Mesendoderm (in vitro differentiated cells): ENCODE data around the gene GTF2H4.
"Not testable (repeated sequence)": the region's sequence is repeated elsewhere in the genome, so short reads cannot be mapped to it uniquely, and the experiment has no call there.

ENCODE experiments used
- DNase-seq: peaks from one replicate; pipeline ENCODE4 v3.0.0; 2013
- H2AK5ac ChIP-seq: 2 replicates; pipeline ENCODE4 v1.6.1; 2013; ENCODE audit warnings: low read length, inconsistent platforms
- H2BK120ac ChIP-seq: 2 replicates; pipeline ENCODE4 v1.6.1; 2013; ENCODE audit warnings: low read depth, mild to moderate bottlenecking, low read length, moderate library complexity, mixed read lengths
- H2BK15ac ChIP-seq: replicated peaks from 2 replicates; pipeline ENCODE4 v1.6.1; 2013; ENCODE audit warnings: low read depth, mild to moderate bottlenecking, moderate library complexity
- H2BK5ac ChIP-seq: 2 replicates; pipeline ENCODE4 v1.6.1; 2013; ENCODE audit warnings: low read length, inconsistent platforms
- H3K18ac ChIP-seq: 2 replicates; pipeline ENCODE4 v1.6.1; 2013; ENCODE audit warnings: mild to moderate bottlenecking, low read length, mixed read lengths
- H3K23ac ChIP-seq: one replicate; pipeline ENCODE4 v1.6.1; 2013; ENCODE audit warnings: low read length
- H3K27ac ChIP-seq: 2 replicates; pipeline ENCODE4 v1.5.1; 2013; ENCODE audit warnings: low read depth, mild to moderate bottlenecking, inconsistent platforms, low read length, moderate library complexity
- H3K27me3 ChIP-seq: 2 replicates; pipeline ENCODE4 v1.6.1; 2013; ENCODE audit warnings: low read length, control low read depth, mild to moderate bottlenecking, inconsistent platforms; ENCODE audit not compliant: insufficient read depth, poor library complexity
- H3K36me3 ChIP-seq: 2 replicates; pipeline ENCODE4 v1.6.1; 2013; ENCODE audit warnings: low read length, inconsistent platforms; ENCODE audit not compliant: control insufficient read depth, insufficient read depth
- H3K4ac ChIP-seq: one replicate; pipeline ENCODE4 v1.6.1; 2013; ENCODE audit warnings: low read depth, mild to moderate bottlenecking, low read length, moderate library complexity
- H3K4me1 ChIP-seq: 2 replicates; pipeline ENCODE4 v1.6.1; 2013; ENCODE audit warnings: low read depth, low read length, inconsistent platforms; ENCODE audit not compliant: control insufficient read depth
- H3K4me2 ChIP-seq: 2 replicates; pipeline ENCODE4 v1.6.1; 2013; ENCODE audit warnings: low read length
- H3K4me3 ChIP-seq: 2 replicates; pipeline ENCODE4 v1.5.1; 2013; ENCODE audit warnings: mild to moderate bottlenecking, low read length
- H3K56ac ChIP-seq: one replicate; pipeline ENCODE4 v1.6.1; 2013; ENCODE audit warnings: low read length
- H3K79me1 ChIP-seq: 2 replicates; pipeline ENCODE4 v1.6.1; 2013; ENCODE audit warnings: low read length, inconsistent platforms
- H3K79me2 ChIP-seq: 2 replicates; pipeline ENCODE4 v1.6.1; 2013; ENCODE audit warnings: mild to moderate bottlenecking, low read length; ENCODE audit not compliant: control insufficient read depth, insufficient read depth
- H3K9ac ChIP-seq: 2 replicates; pipeline ENCODE4 v1.6.1; 2013; ENCODE audit warnings: low read length, inconsistent platforms
- H4K5ac ChIP-seq: one replicate; pipeline ENCODE4 v1.6.1; 2013; ENCODE audit warnings: low read length
- H4K8ac ChIP-seq: one replicate; pipeline ENCODE4 v1.6.1; 2013; ENCODE audit warnings: low read depth, mild to moderate bottlenecking, control low read depth, low read length, moderate library complexity
- WGBS: extraction: QIAGEN DNeasy Blood & Tissue Kit; methylation state at CpG from one replicate; pipeline ENCODE4 v1.1.7; 2013; ENCODE audit warnings: low lambda C conversion rate, missing lambda C conversion rate; ENCODE audit not compliant: insufficient coverage; ENCODE audit errors: extremely low coverage; 5-methylcytosine and 5-hydroxymethylcytosine counted together

The GTF2H4 gene

DNA sequence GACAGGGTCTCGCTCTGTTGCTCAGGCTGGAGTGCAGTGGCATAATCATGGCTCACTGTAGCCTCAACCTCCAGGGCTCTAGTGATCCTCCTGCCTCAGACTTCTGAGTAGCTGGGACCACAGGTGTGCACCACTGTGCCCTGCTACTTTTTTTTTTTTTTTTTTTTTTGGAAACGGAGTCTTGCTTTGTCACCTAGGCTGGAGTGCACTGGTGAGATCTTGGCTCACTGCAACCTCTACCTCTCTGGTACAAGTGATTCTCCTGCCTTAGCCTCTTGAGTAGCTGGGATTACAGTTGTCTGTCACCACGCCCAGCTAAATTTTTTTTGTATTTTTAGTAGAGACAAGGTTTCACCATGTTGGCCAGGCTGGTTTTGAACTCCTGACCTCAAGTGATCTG is 19.1 kb downstream of the GTF2H4 start:
- not testable (repeated sequence) for H3K79me2 ChIP-seq, DNase-seq, H2BK120ac ChIP-seq, H3K27me3 ChIP-seq, H3K4ac ChIP-seq, H3K4me3 ChIP-seq, H3K18ac ChIP-seq, H3K56ac ChIP-seq, H3K36me3 ChIP-seq, H3K4me2 ChIP-seq, H3K27ac ChIP-seq, H3K79me1 ChIP-seq, H4K5ac ChIP-seq, H3K23ac ChIP-seq, H4K8ac ChIP-seq, H2BK15ac ChIP-seq, H2BK5ac ChIP-seq, H2AK5ac ChIP-seq, H3K9ac ChIP-seq, H3K4me1 ChIP-seq
- WGBS, result no CpG with 5 or more reads among the region's 3 CpGs

DNA sequence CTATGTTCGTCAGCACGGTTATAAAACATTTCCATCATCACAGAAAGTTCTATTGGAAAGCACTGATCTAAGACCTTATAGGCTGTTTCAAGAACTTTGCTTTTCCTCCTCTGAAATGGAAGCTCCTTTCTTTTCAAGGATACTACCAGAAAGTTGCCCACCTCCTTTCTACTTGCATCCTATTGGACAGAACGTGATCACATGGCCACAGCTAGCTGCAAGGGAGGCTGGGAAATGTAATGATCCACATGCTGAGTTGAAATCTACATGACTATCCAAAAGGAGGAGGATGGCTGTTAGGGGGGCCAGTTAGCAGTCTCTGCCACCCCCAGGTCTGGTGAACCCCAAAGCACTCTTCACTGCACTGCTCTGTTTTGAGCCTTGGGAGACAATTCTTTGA is 20.7 kb downstream of the GTF2H4 start:
- H3K4me3 ChIP-seq, result no peak overlapping the region

DNA sequence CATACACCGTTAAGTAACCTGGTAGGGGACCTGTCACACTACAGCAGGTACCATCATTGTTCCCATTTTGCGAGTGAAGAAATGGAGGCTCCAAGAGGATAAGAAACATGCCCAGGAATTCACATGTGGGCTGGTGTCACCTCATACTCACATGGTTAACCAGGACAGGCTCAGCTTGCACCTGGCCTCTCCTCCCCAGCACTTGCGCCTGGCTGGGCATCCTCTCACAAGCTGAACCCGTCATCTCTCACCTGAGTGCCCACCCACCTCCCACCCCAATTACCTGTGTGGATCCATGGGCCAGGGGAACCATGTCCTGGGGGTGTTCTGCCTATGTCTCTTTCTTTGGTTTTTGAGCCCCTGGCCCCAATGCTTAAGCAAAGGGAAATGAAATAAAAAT is 22.5 kb downstream of the GTF2H4 start:
- Histone ChIP-seq H3K79me1 (no peaks in the 10 kb centered on the region), H4K5ac (no peak overlapping the region), H2BK5ac (no peak overlapping the region), H2AK5ac (no peak overlapping the region), H3K27ac (no peak overlapping the region), H4K8ac (no peak overlapping the region), H3K4me1 (no peaks in the 10 kb centered on the region), H3K18ac (no peak overlapping the region), H3K23ac (no peak overlapping the region), H3K4ac (no peak overlapping the region), H2BK15ac (no peak overlapping the region), H3K79me2 (no peaks in the 10 kb centered on the region), H3K36me3 (peaks cover 5% of the 10 kb centered on the region), H3K27me3 (no peaks in the 10 kb centered on the region), H3K56ac (no peak overlapping the region), H3K4me3 (no peak overlapping the region), H3K9ac (no peak overlapping the region), H3K4me2 (no peak overlapping the region), H2BK120ac (no peak overlapping the region)
- no peak for DNase-seq
- no CpG with 5 or more reads among the region's 4 CpGs for WGBS

More for the DNA sequence above, 20.7 kb downstream of the GTF2H4 start:
- Histone ChIP-seq H3K4me1 (no peaks in the 10 kb centered on the region), H3K27ac (no peak overlapping the region), H2AK5ac (no peak overlapping the region), H3K36me3 (peaks cover 5% of the 10 kb centered on the region), H3K18ac (no peak overlapping the region), H3K23ac (no peak overlapping the region), H3K9ac (no peak overlapping the region), H3K56ac (no peak overlapping the region), H2BK15ac (no peak overlapping the region), H3K4ac (no peak overlapping the region), H4K8ac (no peak overlapping the region), H3K27me3 (no peaks in the 10 kb centered on the region), H3K4me2 (no peak overlapping the region), H2BK5ac (no peak overlapping the region), H3K79me1 (no peaks in the 10 kb centered on the region), H2BK120ac (no peak overlapping the region), H4K5ac (no peak overlapping the region), H3K79me2 (no peaks in the 10 kb centered on the region)
- DNase-seq, result no peak
- WGBS, result no CpG with 5 or more reads among the region's 3 CpGs

DNA sequence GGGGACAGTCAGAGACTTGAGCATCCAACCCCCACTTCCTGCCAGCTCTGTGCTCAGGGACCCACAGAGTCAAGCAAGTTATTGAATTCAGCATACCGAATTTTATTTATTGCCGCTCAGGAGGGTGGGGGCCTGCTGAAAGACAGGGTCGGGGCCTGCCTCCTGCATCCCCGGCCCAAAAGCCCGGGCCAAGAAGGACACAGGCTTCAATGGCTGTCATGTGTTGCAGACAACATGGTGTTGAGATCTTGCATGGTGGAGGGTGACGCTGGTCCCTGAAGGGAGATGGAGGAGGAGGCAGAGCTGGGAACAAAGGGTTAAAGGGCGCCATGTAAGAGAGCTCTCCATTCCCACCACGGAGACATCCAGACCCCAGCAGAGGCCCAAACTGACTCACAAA is 23.3 kb downstream of the GTF2H4 start:
- no peak overlapping the region for H3K4me2 ChIP-seq
- no peak overlapping the region for H3K4me3 ChIP-seq
- no peak overlapping the region for H3K4ac ChIP-seq
- no peak overlapping the region for H2BK15ac ChIP-seq
- no peak overlapping the region for H2BK5ac ChIP-seq
- DNase-seq, result no peak
- H4K8ac ChIP-seq, result no peak overlapping the region
- no CpG with 5 or more reads among the region's 8 CpGs for WGBS
- H3K56ac ChIP-seq, result no peak overlapping the region
- H2BK120ac ChIP-seq, result no peak overlapping the region
- H3K27ac ChIP-seq, result no peak overlapping the region
- H3K18ac ChIP-seq, result no peak overlapping the region
- H3K27me3 ChIP-seq, result no peaks in the 10 kb centered on the region
- no peak overlapping the region for H3K9ac ChIP-seq
- H3K79me1 ChIP-seq, result no peaks in the 10 kb centered on the region
- H2AK5ac ChIP-seq, result no peak overlapping the region
- no peak overlapping the region for H3K23ac ChIP-seq
- H3K79me2 ChIP-seq, result no peaks in the 10 kb centered on the region
- peaks cover 3% of the 10 kb centered on the region for H3K36me3 ChIP-seq
- no peak overlapping the region for H4K5ac ChIP-seq
- H3K4me1 ChIP-seq, result no peaks in the 10 kb centered on the region

DNA sequence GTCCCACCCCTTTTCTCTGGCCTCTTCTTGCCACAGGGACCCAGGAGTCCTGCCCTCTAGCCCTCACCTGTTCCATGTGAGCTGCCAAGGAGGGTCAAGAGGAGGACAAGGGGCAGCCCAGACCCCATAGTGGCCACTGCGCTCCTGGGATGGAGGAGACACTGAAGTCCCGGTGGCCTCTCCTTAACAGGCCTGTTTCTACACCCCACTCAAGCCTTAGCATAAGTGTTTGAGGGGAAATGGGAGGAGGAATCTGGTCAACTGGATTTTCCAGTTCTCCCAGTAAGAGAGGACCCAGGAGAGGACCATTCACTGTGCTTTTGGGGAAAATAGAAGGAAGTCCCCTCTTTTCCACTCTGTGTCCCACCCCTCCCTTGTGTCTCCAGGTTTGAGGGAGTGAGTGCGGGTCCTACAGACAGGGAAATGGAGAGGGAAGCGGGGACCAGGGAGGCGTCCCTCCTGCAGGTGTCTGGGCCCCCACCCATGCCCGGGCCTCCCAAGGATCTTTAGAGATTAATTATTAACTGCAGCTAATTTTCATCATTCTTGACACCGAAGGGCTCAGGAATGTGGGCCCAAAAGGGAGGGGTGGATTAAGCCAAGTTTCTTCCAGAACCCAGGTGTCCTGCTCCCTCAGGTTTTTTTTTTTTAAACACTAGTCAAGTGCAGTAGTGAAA is 24.1 kb downstream of the GTF2H4 start, which contains the start of gene SFTA2:
TSS of gene SFTA2 (minus strand) at position 202 of the 677 bp plus-strand sequence. CDS start at position 128, 74 bp downstream.
- Histone ChIP-seq H3K79me1 (no peaks in the 10 kb centered on the region), H4K8ac (no peak within 1 kb of the TSS), H3K27ac (no peak within 1 kb of the TSS), H3K9ac (no peak within 1 kb of the TSS), H3K23ac (no peak within 1 kb of the TSS), H3K79me2 (no peaks in the 10 kb centered on the region), H3K36me3 (no peaks in the 10 kb centered on the region), H2BK5ac (no peak within 1 kb of the TSS), H3K4me3 (no peak within 1 kb of the TSS), H3K4me2 (no peak within 1 kb of the TSS), H2BK15ac (no peak within 1 kb of the TSS), H4K5ac (no peak within 1 kb of the TSS), H2BK120ac (no peak within 1 kb of the TSS), H3K18ac (no peak within 1 kb of the TSS), H3K4ac (no peak within 1 kb of the TSS), H2AK5ac (no peak within 1 kb of the TSS), H3K27me3 (no peaks in the 10 kb centered on the region), H3K4me1 (peaks cover under 1% of the 10 kb centered on the region), H3K56ac (no peak within 1 kb of the TSS)
- no CpG with 5 or more reads among the region's 7 CpGs for WGBS
- no peak for DNase-seq
